IMR-90 (cell line): Measurements from ENCODE around the gene GRIK3. TPM values are rescaled to one million over a fixed set of nuclear protein-coding genes. Genes with fewer than 3 reads are reported as not detected.

Experiments used
- ATAC-seq: fragments of 200-7000 bp; cut with Tn5 transposase; 2 replicates; pipeline ENCODE4 v1.9.1; 2020; ENCODE audit warnings: low read depth, mild to moderate bottlenecking, moderate library complexity
- BruUV-seq: library from RNA; stranded (reverse); fragments of 400-500 nt; replicated peaks from 2 replicates; lab custom pipeline; 2021; lab: Mats Ljungman, UMichigan
- CTCF ChIA-PET: fragments of 300-600 bp; formaldehyde crosslinking; extraction: SDS; loops from one replicate; lab custom pipeline; 2021; ENCODE audit warnings: antibody characterized with exemption; lab: Yijun Ruan, JAX
- POLR2A ChIA-PET: fragments of 300-600 bp; sonication (Branson Sonifier 250); formaldehyde crosslinking; loops from one replicate; lab custom pipeline; 2022; ENCODE audit warnings: antibody characterized with exemption; ENCODE audit not compliant: unreplicated experiment; lab: Charles Lee
- DNase-seq: peaks from one replicate; pipeline ENCODE4 v3.0.0; 2013
- H2AFZ ChIP-seq: replicated peaks from 2 replicates; pipeline ENCODE3; 2013; ENCODE audit warnings: low read length, mild to moderate bottlenecking; ENCODE audit not compliant: poor library complexity
- H2AK5ac ChIP-seq: 2 replicates; pipeline ENCODE4 v1.6.1; 2013; ENCODE audit warnings: low read depth, low read length, inconsistent platforms
- H2AK9ac ChIP-seq: replicated peaks from 2 replicates; pipeline ENCODE3; 2013; ENCODE audit warnings: mild to moderate bottlenecking, low read depth, low read length, moderate library complexity; ENCODE audit not compliant: poor library complexity
- H2BK120ac ChIP-seq: 2 replicates; pipeline ENCODE4 v1.6.1; 2013; ENCODE audit warnings: low read depth, low read length, inconsistent platforms
- H2BK15ac ChIP-seq: 3 replicates; pipeline ENCODE4 v1.6.1; 2013; ENCODE audit warnings: low read depth, low read length, inconsistent platforms
- H2BK20ac ChIP-seq: 2 replicates; pipeline ENCODE4 v1.6.1; 2013; ENCODE audit warnings: low read depth, mild to moderate bottlenecking, inconsistent platforms, low read length, moderate library complexity
- H2BK5ac ChIP-seq: 2 replicates; pipeline ENCODE4 v1.6.1; 2013; ENCODE audit warnings: mild to moderate bottlenecking, low read depth, low read length, inconsistent platforms; ENCODE audit not compliant: poor library complexity, severe bottlenecking
- H3K14ac ChIP-seq: replicated peaks from 2 replicates; pipeline ENCODE4 v1.6.1; 2013; ENCODE audit warnings: low read depth, low read length, inconsistent platforms
- H3K18ac ChIP-seq: 2 replicates; pipeline ENCODE4 v1.6.1; 2013; ENCODE audit warnings: low read depth, low read length, control low read depth
- H3K23ac ChIP-seq: 2 replicates; pipeline ENCODE4 v1.6.1; 2013; ENCODE audit warnings: low read depth, low read length, inconsistent platforms
- H3K27ac ChIP-seq: 2 replicates; pipeline ENCODE4 v1.5.1; 2013; ENCODE audit warnings: mild to moderate bottlenecking, control low read depth, low read length; ENCODE audit not compliant: insufficient read depth
- H3K27me3 ChIP-seq: 2 replicates; pipeline ENCODE4 v1.6.1; 2013; ENCODE audit warnings: low read length; ENCODE audit not compliant: control insufficient read depth, insufficient read depth
- H3K36me3 ChIP-seq: 2 replicates; pipeline ENCODE4 v1.6.1; 2013; ENCODE audit warnings: low read length, mixed read lengths; ENCODE audit not compliant: control insufficient read depth, insufficient read depth
- H3K4ac ChIP-seq: 2 replicates; pipeline ENCODE4 v1.6.1; 2013; ENCODE audit warnings: low read depth, low read length, inconsistent platforms
- H3K4me1 ChIP-seq: 2 replicates; pipeline ENCODE4 v1.6.1; 2013; ENCODE audit warnings: low read length, mixed read lengths; ENCODE audit not compliant: control insufficient read depth, insufficient read depth
- H3K4me2 ChIP-seq: 2 replicates; pipeline ENCODE4 v1.6.1; 2013; ENCODE audit warnings: low read depth, mild to moderate bottlenecking, control low read depth, low read length, moderate library complexity
- H3K4me3 ChIP-seq: 2 replicates; pipeline ENCODE4 v1.5.1; 2013; ENCODE audit warnings: low read depth, mild to moderate bottlenecking, control low read depth, low read length, moderate library complexity; ENCODE audit not compliant: insufficient read depth
- H3K56ac ChIP-seq: 2 replicates; pipeline ENCODE4 v1.6.1; 2013; ENCODE audit warnings: low read length, inconsistent platforms; ENCODE audit not compliant: insufficient read depth; ENCODE audit errors: extremely low read depth
- H3K79me1 ChIP-seq, 2 experiments: 2 replicates each; pipeline ENCODE4 v1.6.1; 2013; ENCODE audit warnings: low read length in 2 of 2, inconsistent platforms in 1 of 2, low read depth in 1 of 2
- H3K9ac ChIP-seq: 2 replicates; pipeline ENCODE4 v1.6.1; 2013; ENCODE audit warnings: low read depth, low read length, control low read depth
- H3K9me1 ChIP-seq: 2 replicates; pipeline ENCODE4 v1.6.1; 2013; ENCODE audit warnings: low read length, inconsistent platforms; ENCODE audit not compliant: insufficient read depth
- H3K9me3 ChIP-seq: 2 replicates; pipeline ENCODE4 v1.6.1; 2013; ENCODE audit warnings: low read length; ENCODE audit not compliant: control insufficient read depth, insufficient read depth
- H4K20me1 ChIP-seq: 2 replicates; pipeline ENCODE4 v1.6.1; 2013; ENCODE audit warnings: low read length, inconsistent platforms; ENCODE audit not compliant: insufficient read depth
- H4K5ac ChIP-seq: 2 replicates; pipeline ENCODE4 v1.6.1; 2013; ENCODE audit warnings: mild to moderate bottlenecking, low read depth, low read length, control low read depth
- H4K8ac ChIP-seq, 2 experiments: 2 replicates each; pipeline ENCODE4 v1.6.1; 2013; ENCODE audit warnings: low read depth in 2 of 2, low read length in 2 of 2, control low read depth in 1 of 2, inconsistent platforms in 1 of 2
- H4K91ac ChIP-seq: 2 replicates; pipeline ENCODE4 v1.6.1; 2013; ENCODE audit warnings: low read depth, low read length, inconsistent platforms; ENCODE audit not compliant: insufficient read depth
- BHLHE40 ChIP-seq: fragments of 150-350 bp; IDR thresholded peaks from 2 replicates; pipeline ENCODE4 v1.6.1; 2016; ENCODE audit warnings: mild to moderate bottlenecking, low read depth, low read length
- CEBPB ChIP-seq: IDR thresholded peaks from 2 replicates; pipeline ENCODE4 v1.6.1; 2012; ENCODE audit warnings: low read depth, low read length, improper control_type of control experiment
- CHD1 ChIP-seq: IDR thresholded peaks from 2 replicates; pipeline ENCODE4 v1.6.1; 2012; ENCODE audit warnings: low read depth, low read length, improper control_type of control experiment
- MAFK ChIP-seq: IDR thresholded peaks from 2 replicates; pipeline ENCODE4 v1.6.1; 2012; ENCODE audit warnings: low read depth, low read length, improper control_type of control experiment
- POLR2A ChIP-seq: IDR thresholded peaks from 2 replicates; pipeline ENCODE4 v1.6.1; 2012; ENCODE audit warnings: mild to moderate bottlenecking, low read depth, low read length
- RAD21 ChIP-seq: IDR thresholded peaks from 2 replicates; pipeline ENCODE4 v1.6.1; 2012; ENCODE audit warnings: low read length, improper control_type of control experiment
- WGBS, 2 experiments: methylation state at CpG; one replicate each; pipeline versions ENCODE4 v1.1.5 to v1.1.7; 2013; ENCODE audit warnings: missing lambda C conversion rate in 2 of 2; ENCODE audit not compliant: insufficient read length in 1 of 2; ENCODE audit errors: extremely low coverage in 2 of 2; 5-methylcytosine and 5-hydroxymethylcytosine counted together
- dilution Hi-C: fragments of 300-500 bp; cut with HindIII; formaldehyde crosslinking; loops from one replicate; pipeline ENCODE4 v1.14.3; 2018; ENCODE audit warnings: low sequenced_read_pairs; ENCODE audit not compliant: unreplicated experiment
- in situ Hi-C: fragments of 300-500 bp; cut with MboI; formaldehyde crosslinking; loops from 3 replicates; pipeline ENCODE4 v1.14.3; 2019; ENCODE audit warnings: low sequenced_read_pairs, inconsistent platforms, mixed read lengths
- intact Hi-C: fragments of 100-400 bp; cut with micrococcal nuclease; formaldehyde crosslinking; loops from 2 replicates; pipeline ENCODE4 v1.10.0; 2022
- polyA plus RNA-seq, 3 experiments: library from polyadenylated mRNA; depleted of rRNA; stranded (reverse); fragments of >200 nt; gene quantifications; 2 replicates each; pipeline ENCODE4 v1.2.3, GENCODE V29; 2012; ENCODE audit warnings: low replicate concordance in 1 of 3
- total RNA-seq: library from RNA; depleted of rRNA; stranded (reverse); fragments of >200 nt; gene quantifications from 2 replicates; pipeline ENCODE4 v1.2.3, GENCODE V29; 2012
- TF ChIP-seq, protein P1 (sequence below): fragments of 150-350 bp; IDR thresholded peaks from 2 replicates; pipeline ENCODE4 v1.6.1; 2016; ENCODE audit warnings: low read depth, mild to moderate bottlenecking, low read length, moderate library complexity, borderline replicate concordance

GRIK3 gene
- total and polyA plus RNA-seq, 2 of the 4 experiments (the other 2 are of a cell fraction) = not detected

DNA sequence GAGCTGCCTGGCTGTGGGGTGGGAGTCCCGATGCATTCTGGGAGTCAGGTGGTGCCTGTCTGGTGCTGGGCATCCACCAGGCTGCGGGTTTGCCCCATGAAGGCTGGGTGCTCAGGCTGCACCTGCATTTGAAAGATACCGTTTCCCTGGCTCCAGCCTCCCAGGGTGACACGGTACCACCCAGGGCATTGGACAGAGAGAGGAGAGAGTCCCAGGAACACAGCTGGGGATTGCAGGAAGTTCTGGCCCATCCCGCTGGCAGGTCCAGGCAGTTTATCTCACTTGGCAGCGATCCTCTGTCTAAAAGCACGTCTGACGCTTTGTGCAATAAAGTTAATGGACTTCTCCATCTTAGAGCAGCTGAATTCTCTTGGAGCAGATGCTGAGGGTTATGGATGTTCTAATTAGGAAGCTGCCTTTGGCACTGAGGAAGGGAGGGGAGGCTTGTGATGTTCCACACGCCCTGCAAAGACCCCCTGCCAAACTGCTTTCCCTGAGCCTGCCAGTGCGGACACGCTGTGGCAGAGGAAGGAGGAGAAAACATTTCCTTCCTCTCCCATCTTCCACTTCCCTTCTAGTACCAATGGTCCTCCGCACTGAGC lies 246.9 kb downstream of the GRIK3 start:
- Histone ChIP-seq H4K91ac (no peak overlapping the region), H3K36me3 (no peaks in the 10 kb centered on the region), H3K4me2 (no peak overlapping the region), H2AK9ac (no peak overlapping the region), H3K79me1 (no peaks in the 10 kb centered on the region), H3K4me1 (no peaks in the 10 kb centered on the region), H4K8ac (no peak overlapping the region), H3K23ac (no peak overlapping the region), H3K9me3 (no peaks in the 10 kb centered on the region), H3K27me3 (no peaks in the 10 kb centered on the region), H4K5ac (no peak overlapping the region), H3K9ac (no peak overlapping the region), H2AK5ac (no peak overlapping the region), H2BK120ac (no peak overlapping the region), H3K14ac (no peak overlapping the region), H3K56ac (no peak overlapping the region), H2BK5ac (no peak overlapping the region), H3K9me1 (no peaks in the 10 kb centered on the region), H3K4ac (no peak overlapping the region), H3K18ac (no peak overlapping the region), H3K27ac (no peak overlapping the region), H4K20me1 (no peaks in the 10 kb centered on the region; the same call in 1 of the 2 replicates), H2BK20ac (no peak overlapping the region), H2BK15ac (no peak overlapping the region), H2AFZ (no peak overlapping the region), H3K4me3 (no peak overlapping the region)
- POLR2A ChIA-PET = no interaction called here
- DNase-seq (no peak), ATAC-seq (no peak)
- CTCF ChIA-PET = no interaction called here
- dilution Hi-C loops = no loop called here
- no TSS peak for BruUV-seq
- in situ Hi-C loops = no loop called here
- intact Hi-C loops = no loop called here
- TF ChIP-seq, protein P1, sequence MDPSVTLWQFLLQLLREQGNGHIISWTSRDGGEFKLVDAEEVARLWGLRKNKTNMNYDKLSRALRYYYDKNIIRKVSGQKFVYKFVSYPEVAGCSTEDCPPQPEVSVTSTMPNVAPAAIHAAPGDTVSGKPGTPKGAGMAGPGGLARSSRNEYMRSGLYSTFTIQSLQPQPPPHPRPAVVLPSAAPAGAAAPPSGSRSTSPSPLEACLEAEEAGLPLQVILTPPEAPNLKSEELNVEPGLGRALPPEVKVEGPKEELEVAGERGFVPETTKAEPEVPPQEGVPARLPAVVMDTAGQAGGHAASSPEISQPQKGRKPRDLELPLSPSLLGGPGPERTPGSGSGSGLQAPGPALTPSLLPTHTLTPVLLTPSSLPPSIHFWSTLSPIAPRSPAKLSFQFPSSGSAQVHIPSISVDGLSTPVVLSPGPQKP = no peak
- no peak for TF ChIP-seq BHLHE40
- TF ChIP-seq MAFK = no peak
- no peak for TF ChIP-seq POLR2A
- no peak for TF ChIP-seq CEBPB
- no peak for TF ChIP-seq CHD1
- TF ChIP-seq RAD21 = no peak
- WGBS, 2 experiments = 0% methylated on average over 1 of the region's 12 CpGs; no CpG with 5 or more reads in 1 of the 2 experiments
